ENCODE results near the gene APOL2.

APOL2 gene

GRCh38 chr22:36199001-36199551 lies 40.3 kb downstream of the APOL2 start:
- TF ChIP-seq CTCF (IDR thresholded peaks at IDR 0.05; ENCODE audit: low read depth, low read length), result no peak
- no peak overlapping the region for H3K4me3 ChIP-seq (ENCODE audit: low read depth, low read length)

- TF ChIP-seq CTCF (IDR thresholded peaks at IDR 0.05; ENCODE audit: low read depth, low read length), result no peak
- H3K4me3 ChIP-seq (ENCODE audit: low read depth, low read length), result no peak overlapping the region
These were observed 40.8 kb downstream of the APOL2 start for GRCh38 chr22:36198536-36198935.

- H3K4me3 ChIP-seq (ENCODE audit: low read depth, low read length), result no peak overlapping the region
- no peak for TF ChIP-seq CTCF (IDR thresholded peaks at IDR 0.05; ENCODE audit: low read depth, low read length)
These were observed 41.7 kb downstream of the APOL2 start for GRCh38 chr22:36197514-36198146.

- no peak for TF ChIP-seq CTCF (IDR thresholded peaks at IDR 0.05; ENCODE audit: low read depth, low read length)
- no peak overlapping the region for H3K4me3 ChIP-seq (ENCODE audit: low read depth, low read length)
These were observed 42.3 kb downstream of the APOL2 start for GRCh38 chr22:36197065-36197440.

GRCh38 chr22:36196254-36197064 lies 42.9 kb downstream of the APOL2 start:
- no peak for TF ChIP-seq CTCF (IDR thresholded peaks at IDR 0.05; ENCODE audit: low read depth, low read length)
- no peak overlapping the region for H3K4me3 ChIP-seq (ENCODE audit: low read depth, low read length)

GRCh38 chr22:36194971-36195370 lies 44.4 kb downstream of the APOL2 start:
- H3K4me3 ChIP-seq (ENCODE audit: low read depth, low read length), result no peak overlapping the region
- TF ChIP-seq CTCF (IDR thresholded peaks at IDR 0.05; ENCODE audit: low read depth, low read length), result peak; percentile 80

- no peak for TF ChIP-seq CTCF (IDR thresholded peaks at IDR 0.05; ENCODE audit: low read depth, low read length)
- H3K4me3 ChIP-seq (ENCODE audit: low read depth, low read length), result no peak overlapping the region
These were observed 44.9 kb downstream of the APOL2 start for GRCh38 chr22:36194385-36194784.

Data from WI38 (cell line).